GM12891 (cell line): ENCODE results near the gene PLEKHA5.

Experiments used
- POLR2A ChIP-seq: IDR thresholded peaks from 2 replicates; pipeline ENCODE4 v1.6.1; 2011; ENCODE audit warnings: low read depth, low read length, control low read depth
- POLR2AphosphoS5 ChIP-seq: IDR thresholded peaks from 2 replicates; pipeline ENCODE4 v1.6.1; 2011; ENCODE audit warnings: low read depth, low read length, control low read depth
- SPI1 ChIP-seq: IDR thresholded peaks from 2 replicates; pipeline ENCODE4 v1.6.1; 2011; ENCODE audit warnings: low read depth, low read length, control low read depth

DNA sequence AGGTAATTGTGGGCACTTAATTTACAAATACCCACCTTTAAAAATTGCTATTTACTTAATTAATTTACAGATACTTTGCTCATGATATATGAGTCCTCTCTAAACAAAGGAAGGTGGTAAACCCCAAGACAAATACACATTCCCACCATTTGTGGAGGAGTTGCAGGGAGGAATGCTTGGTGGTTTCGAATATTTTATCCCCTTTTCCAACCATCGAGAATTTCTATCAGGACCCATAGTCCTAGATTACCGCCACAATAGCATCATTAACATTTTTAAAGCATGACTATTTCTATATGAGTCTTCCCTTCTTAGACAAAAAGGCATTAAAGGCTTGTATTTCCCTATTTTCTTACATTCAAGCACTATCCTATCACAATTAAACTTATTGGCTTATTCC, 34.2 kb upstream of the PLEKHA5 start:
- no peak for TF ChIP-seq POLR2AphosphoS5
- no peak for TF ChIP-seq POLR2A
- TF ChIP-seq SPI1 = no peak
